H1 (cell line): ENCODE data around the gene BMI1. TPM values are rescaled to one million over a fixed set of nuclear protein-coding genes. Genes with fewer than 3 reads are reported as not detected.

ENCODE experiments used
- CTCF ChIA-PET: fragments of 300-600 bp; sonication (Branson Sonifier 250); formaldehyde crosslinking; loops from one replicate; lab custom pipeline; 2021; ENCODE audit not compliant: partially characterized antibody; lab: Charles Lee
- POLR2A ChIA-PET: fragments of 300-600 bp; sonication (Branson Sonifier 250); formaldehyde crosslinking; loops from one replicate; lab custom pipeline; 2021; ENCODE audit warnings: inconsistent platforms; ENCODE audit not compliant: partially characterized antibody; lab: Charles Lee
- DNase-seq, 2 experiments: peaks; one replicate each; pipeline versions ENCODE4 v3.0.0 to v3.0.0-alpha.2; 2010 to 2022; ENCODE audit warnings: low spot score in 2 of 2, low read depth in 1 of 2, mixed read lengths in 1 of 2
- FAIRE-seq: peaks from 2 replicates; lab custom pipeline; 2011; peaks lifted over from hg19 to GRCh38; lab: Jason Lieb, UNC
- H2AFZ ChIP-seq: 2 replicates; pipeline ENCODE4 v1.8.1; 2012; ENCODE audit warnings: low read length, inconsistent platforms
- H2AK5ac ChIP-seq: 2 replicates; pipeline ENCODE4 v1.6.1; 2013; ENCODE audit warnings: low read depth, low read length
- H2BK120ac ChIP-seq: replicated peaks from 2 replicates; pipeline ENCODE3; 2013; ENCODE audit warnings: low read depth, low read length, inconsistent platforms
- H2BK12ac ChIP-seq: 2 replicates; pipeline ENCODE4 v1.6.1; 2013; ENCODE audit warnings: low read depth, low read length
- H2BK15ac ChIP-seq: 2 replicates; pipeline ENCODE4 v1.6.1; 2013; ENCODE audit warnings: low read length
- H2BK20ac ChIP-seq: 2 replicates; pipeline ENCODE4 v1.6.1; 2013; ENCODE audit warnings: low read length
- H2BK5ac ChIP-seq: 2 replicates; pipeline ENCODE4 v1.6.1; 2013; ENCODE audit warnings: low read depth, low read length
- H3K14ac ChIP-seq: 2 replicates; pipeline ENCODE4 v1.6.1; 2013; ENCODE audit warnings: inconsistent platforms; ENCODE audit not compliant: insufficient read length
- H3K18ac ChIP-seq: 2 replicates; pipeline ENCODE4 v1.6.1; 2013; ENCODE audit warnings: low read length; ENCODE audit errors: extremely low read depth
- H3K23ac ChIP-seq: 2 replicates; pipeline ENCODE4 v1.6.1; 2013; ENCODE audit warnings: inconsistent platforms; ENCODE audit not compliant: insufficient read length
- H3K23me2 ChIP-seq: 2 replicates; pipeline ENCODE4 v1.6.1; 2013; ENCODE audit warnings: low read depth, low read length
- H3K27ac ChIP-seq: 2 replicates; pipeline ENCODE4 v1.6.1; 2011; ENCODE audit warnings: low read depth, low read length, inconsistent platforms
- H3K27me3 ChIP-seq, 4 experiments: replicated peaks in 1 of 4; 1 replicate in 1 of 4; 2 replicates in 3 of 4; pipeline versions ENCODE4 v1.6.1 to v1.8.1; 2011 to 2013; ENCODE audit warnings: low read length in 3 of 4, mild to moderate bottlenecking in 3 of 4, inconsistent platforms in 2 of 4, mixed read lengths in 2 of 4, moderate library complexity in 1 of 4; ENCODE audit not compliant: control insufficient read depth in 3 of 4, insufficient read depth in 3 of 4; ENCODE audit errors: extremely low read depth in 1 of 4
- H3K36me3 ChIP-seq, 4 experiments: 2 replicates each; pipeline versions ENCODE4 v1.6.1 to v1.8.1; 2011 to 2013; ENCODE audit warnings: mild to moderate bottlenecking in 4 of 4, low read length in 3 of 4, moderate library complexity in 2 of 4, control low read depth in 1 of 4, inconsistent platforms in 1 of 4; ENCODE audit not compliant: insufficient read depth in 4 of 4, control insufficient read depth in 2 of 4
- H3K4ac ChIP-seq: replicated peaks from 2 replicates; pipeline ENCODE3; 2013; ENCODE audit warnings: low read length, low read depth, mixed read lengths, inconsistent platforms; ENCODE audit not compliant: insufficient read length
- H3K4me1 ChIP-seq, 4 experiments: replicated peaks in 1 of 4; 1 replicate in 1 of 4; 2 replicates in 3 of 4; pipeline versions ENCODE4 v1.6.1 to v1.8.1; 2011 to 2013; ENCODE audit warnings: low read length in 3 of 4, inconsistent platforms in 2 of 4, mixed read lengths in 1 of 4; ENCODE audit not compliant: insufficient read depth in 4 of 4, control insufficient read depth in 3 of 4
- H3K4me2 ChIP-seq, 2 experiments: 2 replicates each; pipeline versions ENCODE4 v1.6.1 to v1.8.1; 2011 to 2013; ENCODE audit warnings: low read depth in 2 of 2, low read length in 2 of 2, control low read depth in 1 of 2, inconsistent platforms in 1 of 2, mild to moderate bottlenecking in 1 of 2; ENCODE audit not compliant: insufficient read depth in 1 of 2
- H3K4me3 ChIP-seq, 4 experiments: fragments of 200-600, 300-600 bp in 1 of 4; sonication (generic), shearing (Covaris generic), sonication (Bioruptor Twin) in 1 of 4; 2 replicates each; pipeline versions ENCODE4 v1.5.1 to v1.8.1; 2011 to 2016; ENCODE audit warnings: low read length in 4 of 4, low read depth in 3 of 4, control low read depth in 2 of 4, inconsistent platforms in 2 of 4, mild to moderate bottlenecking in 2 of 4, mixed read lengths in 1 of 4, moderate library complexity in 1 of 4; ENCODE audit not compliant: insufficient read depth in 2 of 4; ENCODE audit errors: extremely low read depth in 1 of 4
- H3K56ac ChIP-seq: replicated peaks from 2 replicates; pipeline ENCODE3; 2013; ENCODE audit warnings: low read depth, mild to moderate bottlenecking, mixed read lengths, low read length, inconsistent platforms; ENCODE audit not compliant: insufficient read length
- H3K79me1 ChIP-seq: 2 replicates; pipeline ENCODE4 v1.6.1; 2013; ENCODE audit warnings: low read depth, low read length, control low read depth
- H3K79me2 ChIP-seq, 2 experiments: 2 replicates each; pipeline versions ENCODE4 v1.6.1 to v1.8.1; 2012 to 2013; ENCODE audit warnings: low read length in 2 of 2, mild to moderate bottlenecking in 2 of 2, inconsistent platforms in 1 of 2; ENCODE audit not compliant: insufficient read depth in 2 of 2, control insufficient read depth in 1 of 2
- H3K9ac ChIP-seq, 4 experiments: replicated peaks in 1 of 4; 1 replicate in 1 of 4; 2 replicates in 3 of 4; pipeline versions ENCODE4 v1.6.1 to v1.8.1; 2011 to 2013; ENCODE audit warnings: low read depth in 3 of 4, low read length in 3 of 4, control low read depth in 2 of 4, mild to moderate bottlenecking in 2 of 4, moderate library complexity in 2 of 4, inconsistent platforms in 1 of 4; ENCODE audit errors: extremely low read depth in 1 of 4
- H3K9me3 ChIP-seq, 2 experiments: 2 replicates each; pipeline versions ENCODE4 v1.6.1 to v1.8.1; 2012 to 2013; ENCODE audit warnings: mild to moderate bottlenecking in 2 of 2, moderate library complexity in 2 of 2, control low read depth in 1 of 2, inconsistent platforms in 1 of 2, low read depth in 1 of 2, low read length in 1 of 2, mixed read lengths in 1 of 2; ENCODE audit not compliant: insufficient read depth in 2 of 2
- H4K20me1 ChIP-seq, 2 experiments: replicated peaks in 1 of 2; 2 replicates each; pipeline versions ENCODE3 to v1.8.1; 2011 to 2013; ENCODE audit warnings: inconsistent platforms in 2 of 2, low read length in 2 of 2, mild to moderate bottlenecking in 1 of 2; ENCODE audit not compliant: insufficient read depth in 2 of 2, control insufficient read depth in 1 of 2
- H4K5ac ChIP-seq: 2 replicates; pipeline ENCODE4 v1.6.1; 2013; ENCODE audit warnings: low read length, low read depth, mixed read lengths, inconsistent platforms; ENCODE audit not compliant: insufficient read length
- H4K8ac ChIP-seq: 2 replicates; pipeline ENCODE4 v1.8.0; 2013; ENCODE audit warnings: mild to moderate bottlenecking, moderate library complexity, low read length, inconsistent platforms; ENCODE audit not compliant: insufficient read depth; ENCODE audit errors: extremely low read depth
- H4K91ac ChIP-seq: replicated peaks from 2 replicates; pipeline ENCODE3; 2013; ENCODE audit warnings: low read length, mixed read lengths, inconsistent platforms; ENCODE audit not compliant: insufficient read length
- BACH1 ChIP-seq: IDR thresholded peaks from 2 replicates; pipeline ENCODE4 v1.6.1; 2012; ENCODE audit warnings: low read length, improper control_type of control experiment
- CHD1 ChIP-seq: IDR thresholded peaks from 2 replicates; pipeline ENCODE4 v1.6.1; 2012; ENCODE audit warnings: low read depth, low read length, improper control_type of control experiment
- JUND ChIP-seq: IDR thresholded peaks from 2 replicates; pipeline ENCODE4 v1.6.1; 2011; ENCODE audit warnings: mild to moderate bottlenecking, improper control_type of control experiment, low read length
- KDM4A ChIP-seq: IDR thresholded peaks from one replicate; pipeline ENCODE4 v1.7.1; 2012; ENCODE audit warnings: low read depth, mild to moderate bottlenecking, moderate library complexity, low read length, inconsistent platforms; ENCODE audit not compliant: severe bottlenecking
- RAD21 ChIP-seq, 2 experiments: IDR thresholded peaks in 1 of 2; conservative IDR thresholded peaks in 1 of 2; 2 replicates each; pipeline ENCODE4 v1.6.1; 2011; ENCODE audit warnings: low read depth in 2 of 2, low read length in 2 of 2, improper control_type of control experiment in 1 of 2, inconsistent platforms in 1 of 2, mild to moderate bottlenecking in 1 of 2, moderate library complexity in 1 of 2
- SIRT6 ChIP-seq: IDR thresholded peaks from one replicate; pipeline ENCODE4 v1.7.1; 2012; ENCODE audit warnings: low read length, inconsistent platforms
- YY1 ChIP-seq: IDR thresholded peaks from 2 replicates; pipeline ENCODE4 v1.6.1; 2011; ENCODE audit warnings: low read depth, mild to moderate bottlenecking, low read length
- WGBS, 2 experiments: shearing (Covaris generic) in 1 of 2; methylation state at CpG; one replicate each; pipeline versions ENCODE4 v1.1.6 to v1.1.7; 2013 to 2015; ENCODE audit warnings: low lambda C conversion rate in 2 of 2, mixed read lengths in 2 of 2, inconsistent platforms in 1 of 2, low coverage in 1 of 2, missing lambda C conversion rate in 1 of 2; ENCODE audit not compliant: insufficient replicate concordance in 2 of 2, insufficient coverage in 1 of 2, insufficient read length in 1 of 2; ENCODE audit errors: extremely low coverage in 1 of 2, missing lambda C conversion rate in 1 of 2; 5-methylcytosine and 5-hydroxymethylcytosine counted together
- polyA plus RNA-seq, 7 experiments: library from polyadenylated mRNA; depleted of rRNA in 3 of 7; stranded (reverse) in 5 of 7; unstranded in 2 of 7; fragments of >200 nt in 5 of 7; fragments of 200-250 nt in 2 of 7; gene quantifications; 1 replicate in 5 of 7; 2 replicates in 1 of 7; 4 replicates in 1 of 7; pipeline versions ENCODE4 v1.2.1 to v1.2.3, GENCODE V29; 2011 to 2013; ENCODE audit warnings: missing spikeins in 2 of 7, mixed read lengths in 2 of 7
- total RNA-seq: library from RNA; stranded (reverse); fragmentation: NEBNext Ultra II Directional; extraction: Animal tissue kit (Norgen Biotek cat#: 25700); gene quantifications from 2 replicates; pipeline ENCODE4 v1.2.1, GENCODE V29; 2021
- TF ChIP-seq, protein P1 (sequence below): IDR thresholded peaks from 2 replicates; pipeline ENCODE4 v1.6.1; 2012; ENCODE audit warnings: low read length, inconsistent platforms
- TF ChIP-seq, protein P2 (sequence below), 3 experiments: IDR thresholded peaks; 1 replicate in 2 of 3; 2 replicates in 1 of 3; pipeline versions ENCODE4 v1.5.1 to v1.6.1; 2011; ENCODE audit warnings: low read length in 3 of 3, mild to moderate bottlenecking in 3 of 3, inconsistent platforms in 2 of 3, low read depth in 1 of 3, moderate library complexity in 1 of 3; ENCODE audit not compliant: insufficient read depth in 1 of 3; ENCODE audit errors: control extremely low read depth in 1 of 3

The BMI1 gene
- total and polyA plus RNA-seq, 2 of the 8 experiments (the other 6 are each of a cell fraction or from before 2014, with no cell fraction given), result 2.8 to 10.7 TPM

DNA sequence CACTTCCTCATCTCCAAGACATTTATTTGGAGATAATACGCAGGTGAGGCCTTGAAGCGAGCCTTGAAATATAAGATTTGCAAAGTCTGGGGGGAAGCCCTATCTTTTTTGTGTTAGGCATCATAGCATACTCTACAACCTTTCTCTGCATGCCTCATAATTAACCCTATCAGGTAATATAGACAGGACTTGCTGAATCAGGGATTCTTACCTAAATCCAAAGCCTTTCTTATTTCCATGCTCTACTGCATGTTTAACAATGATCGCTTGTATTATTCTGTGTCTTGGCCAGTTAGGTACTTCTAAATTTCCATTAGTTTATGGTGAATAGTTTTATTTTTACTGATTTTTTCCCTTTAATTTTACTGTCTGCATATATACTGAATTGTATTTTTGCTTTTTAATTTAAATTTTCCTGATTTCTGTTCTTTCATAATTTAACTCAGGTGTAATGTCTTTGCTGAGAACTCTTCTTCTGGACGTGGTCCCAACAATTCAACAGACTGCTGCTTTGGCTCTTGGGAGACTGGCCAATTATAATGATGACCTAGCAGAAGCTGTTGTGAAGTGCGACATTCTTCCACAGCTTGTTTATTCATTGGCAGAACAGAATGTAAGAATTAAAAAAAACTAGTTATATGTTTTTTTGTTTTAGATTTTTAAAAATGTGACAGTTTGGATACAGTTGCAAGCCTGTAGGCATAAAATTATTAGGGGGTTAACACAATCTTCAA is 43.7 kb downstream of the BMI1 start:
- Histone ChIP-seq H3K4me1 (no peaks in the 10 kb centered on the region), H3K4me2 (no peak overlapping the region), H4K8ac (no peak overlapping the region), H3K23me2 (no peaks in the 10 kb centered on the region), H2BK5ac (no peak overlapping the region), H3K9me3 (no peaks in the 10 kb centered on the region), H3K18ac (no peak overlapping the region), H4K91ac (no peak overlapping the region), H3K27me3 (no peaks in the 10 kb centered on the region), H2AK5ac (no peak overlapping the region), H2BK20ac (no peak overlapping the region), H4K5ac (no peak overlapping the region), H4K20me1 (peaks cover 0 to 1% of the 10 kb centered on the region in 2 experiments), H3K79me1 (no peaks in the 10 kb centered on the region), H3K36me3 (no peaks in the 10 kb centered on the region), H3K9ac (no peak overlapping the region), H2BK12ac (no peak overlapping the region), H2AFZ (no peak overlapping the region), H2BK15ac (no peak overlapping the region), H3K79me2 (no peaks in the 10 kb centered on the region), H3K4me3 (no peak overlapping the region), H3K14ac (no peak overlapping the region), H3K56ac (no peak overlapping the region), H3K23ac (no peak overlapping the region), H2BK120ac (no peak overlapping the region), H3K27ac (no peak overlapping the region), H3K4ac (no peak overlapping the region)
- WGBS, 2 experiments, result 93% methylated on average over 5 of the region's 5 CpGs; no CpG with 5 or more reads in 1 of the 2 experiments
- ChIA-PET CTCF (no interaction called here), POLR2A (no interaction called here)
- DNase-seq, result no peak
- no peak for FAIRE-seq
- TF ChIP-seq KDM4A (no peak), BACH1 (no peak), RAD21 (IDR thresholded peaks at IDR 0.05 in 1 of 2, conservative IDR thresholded peaks at IDR 0.05 in 1 of 2; ENCODE audit: low read depth in 2 of 2, low read length in 2 of 2) (no peak), JUND (no peak), CHD1 (no peak), YY1 (no peak), SIRT6 (no peak)
- TF ChIP-seq, protein P1, sequence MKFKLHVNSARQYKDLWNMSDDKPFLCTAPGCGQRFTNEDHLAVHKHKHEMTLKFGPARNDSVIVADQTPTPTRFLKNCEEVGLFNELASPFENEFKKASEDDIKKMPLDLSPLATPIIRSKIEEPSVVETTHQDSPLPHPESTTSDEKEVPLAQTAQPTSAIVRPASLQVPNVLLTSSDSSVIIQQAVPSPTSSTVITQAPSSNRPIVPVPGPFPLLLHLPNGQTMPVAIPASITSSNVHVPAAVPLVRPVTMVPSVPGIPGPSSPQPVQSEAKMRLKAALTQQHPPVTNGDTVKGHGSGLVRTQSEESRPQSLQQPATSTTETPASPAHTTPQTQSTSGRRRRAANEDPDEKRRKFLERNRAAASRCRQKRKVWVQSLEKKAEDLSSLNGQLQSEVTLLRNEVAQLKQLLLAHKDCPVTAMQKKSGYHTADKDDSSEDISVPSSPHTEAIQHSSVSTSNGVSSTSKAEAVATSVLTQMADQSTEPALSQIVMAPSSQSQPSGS, result no peak
- TF ChIP-seq, protein P2, sequence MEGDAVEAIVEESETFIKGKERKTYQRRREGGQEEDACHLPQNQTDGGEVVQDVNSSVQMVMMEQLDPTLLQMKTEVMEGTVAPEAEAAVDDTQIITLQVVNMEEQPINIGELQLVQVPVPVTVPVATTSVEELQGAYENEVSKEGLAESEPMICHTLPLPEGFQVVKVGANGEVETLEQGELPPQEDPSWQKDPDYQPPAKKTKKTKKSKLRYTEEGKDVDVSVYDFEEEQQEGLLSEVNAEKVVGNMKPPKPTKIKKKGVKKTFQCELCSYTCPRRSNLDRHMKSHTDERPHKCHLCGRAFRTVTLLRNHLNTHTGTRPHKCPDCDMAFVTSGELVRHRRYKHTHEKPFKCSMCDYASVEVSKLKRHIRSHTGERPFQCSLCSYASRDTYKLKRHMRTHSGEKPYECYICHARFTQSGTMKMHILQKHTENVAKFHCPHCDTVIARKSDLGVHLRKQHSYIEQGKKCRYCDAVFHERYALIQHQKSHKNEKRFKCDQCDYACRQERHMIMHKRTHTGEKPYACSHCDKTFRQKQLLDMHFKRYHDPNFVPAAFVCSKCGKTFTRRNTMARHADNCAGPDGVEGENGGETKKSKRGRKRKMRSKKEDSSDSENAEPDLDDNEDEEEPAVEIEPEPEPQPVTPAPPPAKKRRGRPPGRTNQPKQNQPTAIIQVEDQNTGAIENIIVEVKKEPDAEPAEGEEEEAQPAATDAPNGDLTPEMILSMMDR (IDR thresholded peaks at IDR 0.05; ENCODE audit: control extremely low read depth in 1 of 3, insufficient read depth in 1 of 3, low read depth in 1 of 3, low read length in 3 of 3), result no peak
